Neural cell (in vitro differentiated cells): ENCODE results near the gene NKX2-3. TPM values are rescaled to one million over a fixed set of nuclear protein-coding genes. Genes with fewer than 3 reads are reported as not detected.

Experiments used
- H2AFZ ChIP-seq: fragments of 200-600, 300-800 bp; sonication (generic), shearing (Covaris generic); 2 replicates; pipeline ENCODE4 v1.6.0; 2014; ENCODE audit warnings: low read depth, mild to moderate bottlenecking, antibody characterized with exemption, low read length, moderate library complexity
- H3F3A ChIP-seq: fragments of 200-600 bp; shearing (Covaris generic); 2 replicates; pipeline ENCODE4 v1.6.1; 2016; ENCODE audit warnings: mild to moderate bottlenecking, moderate library complexity, mixed read lengths, antibody characterized with exemption, low read length; ENCODE audit not compliant: insufficient read depth, poor library complexity, severe bottlenecking
- H3K27ac ChIP-seq: fragments of 200-600, 300-800 bp; sonication (generic), shearing (Covaris generic); 2 replicates; pipeline ENCODE4 v1.5.1; 2014; ENCODE audit warnings: mild to moderate bottlenecking, low read length, moderate library complexity
- H3K27me3 ChIP-seq: fragments of 300-800, 200-600 bp; sonication (generic), shearing (Covaris generic); 2 replicates; pipeline ENCODE4 v1.6.0; 2014; ENCODE audit warnings: mild to moderate bottlenecking, low read depth, low read length, moderate library complexity; ENCODE audit not compliant: insufficient read depth
- H3K36me3 ChIP-seq: fragments of 300-800, 200-600 bp; sonication (generic), shearing (Covaris generic); 2 replicates; pipeline ENCODE4 v1.5.1; 2014; ENCODE audit warnings: mild to moderate bottlenecking, antibody characterized with exemption, low read length, moderate library complexity; ENCODE audit not compliant: insufficient read depth
- H3K4me2 ChIP-seq: fragments of 300-800, 200-600 bp; sonication (generic), shearing (Covaris generic); 2 replicates; pipeline ENCODE4 v1.6.0; 2014; ENCODE audit warnings: mild to moderate bottlenecking, low read length
- H3K4me3 ChIP-seq: fragments of 300-800, 200-600 bp; sonication (generic), shearing (Covaris generic); 2 replicates; pipeline ENCODE4 v1.5.1; 2014; ENCODE audit warnings: mild to moderate bottlenecking, low read length, moderate library complexity
- H3K79me2 ChIP-seq: fragments of 200-600 bp; shearing (Covaris generic); replicated peaks from 2 replicates; pipeline ENCODE4 v1.6.0; 2014; ENCODE audit warnings: mild to moderate bottlenecking, low read length, moderate library complexity; ENCODE audit not compliant: insufficient read depth
- H3K9ac ChIP-seq: fragments of 300-800, 200-600 bp; sonication (generic), shearing (Covaris generic); 2 replicates; pipeline ENCODE4 v1.6.1; 2016; ENCODE audit warnings: mild to moderate bottlenecking, low read length, mixed read lengths
- H3K9me2 ChIP-seq: fragments of 200-600 bp; shearing (Covaris generic); 2 replicates; pipeline ENCODE4 v1.6.1; 2016; ENCODE audit warnings: mild to moderate bottlenecking, low read length, mixed read lengths; ENCODE audit not compliant: insufficient read depth
- H3K9me3 ChIP-seq: fragments of 200-600, 300-800 bp; sonication (generic), shearing (Covaris generic); 2 replicates; pipeline ENCODE4 v1.6.1; 2016; ENCODE audit warnings: mild to moderate bottlenecking, mixed run types, low read length, moderate library complexity, mixed read lengths
- H4K20me1 ChIP-seq: fragments of 200-600 bp; shearing (Covaris generic); 2 replicates; pipeline ENCODE4 v1.6.1; 2016; ENCODE audit warnings: mild to moderate bottlenecking, mixed run types; ENCODE audit not compliant: insufficient read depth
- EP300 ChIP-seq: fragments of 450-650 bp; conservative IDR thresholded peaks from 2 replicates; pipeline ENCODE4 v1.6.1; 2014; ENCODE audit warnings: antibody characterized with exemption, mild to moderate bottlenecking, moderate library complexity; ENCODE audit not compliant: poor library complexity, severe bottlenecking
- EZH2 ChIP-seq: fragments of 200-600, 300-800 bp; shearing (Covaris generic), sonication (generic); IDR thresholded peaks from 2 replicates; pipeline ENCODE4 v1.6.1; 2014; ENCODE audit warnings: antibody characterized with exemption, low read length, borderline replicate concordance, mild to moderate bottlenecking; ENCODE audit not compliant: insufficient read depth, poor library complexity, severe bottlenecking
- MXI1 ChIP-seq: fragments of 450-650 bp; conservative IDR thresholded peaks from 2 replicates; pipeline ENCODE4 v1.6.1; 2014; ENCODE audit warnings: antibody characterized with exemption, mild to moderate bottlenecking; ENCODE audit not compliant: poor library complexity, severe bottlenecking
- POLR2AphosphoS5 ChIP-seq: IDR thresholded peaks from 2 replicates; pipeline ENCODE4 v1.6.1; 2012
- RAD21 ChIP-seq: fragments of 450-650 bp; conservative IDR thresholded peaks from 2 replicates; pipeline ENCODE4 v1.6.1; 2014; ENCODE audit warnings: antibody characterized with exemption, mild to moderate bottlenecking, moderate library complexity
- SMC3 ChIP-seq: fragments of 450-650 bp; conservative IDR thresholded peaks from 2 replicates; pipeline ENCODE4 v1.6.1; 2014; ENCODE audit warnings: antibody characterized with exemption, mild to moderate bottlenecking, moderate library complexity; ENCODE audit not compliant: poor library complexity
- TAF1 ChIP-seq: IDR thresholded peaks from 2 replicates; pipeline ENCODE4 v1.6.1; 2012; ENCODE audit warnings: low read depth
- polyA plus RNA-seq: library from polyadenylated mRNA; depleted of rRNA; stranded (reverse); fragments of >200 nt; gene quantifications from 2 replicates; pipeline ENCODE4 v1.2.3, GENCODE V29; 2014
- TF ChIP-seq, protein P1 (sequence below): fragments of 450-650 bp; IDR thresholded peaks from 2 replicates; pipeline ENCODE4 v1.5.1; 2014; ENCODE audit warnings: antibody characterized with exemption, mild to moderate bottlenecking, moderate library complexity; ENCODE audit not compliant: poor library complexity, severe bottlenecking
- TF ChIP-seq, protein P2 (sequence below): IDR thresholded peaks from 2 replicates; pipeline ENCODE4 v1.6.1; 2012; ENCODE audit warnings: borderline replicate concordance

Gene NKX2-3
- polyA plus RNA-seq, 1 donor from 2014 or later = not detected

DNA sequence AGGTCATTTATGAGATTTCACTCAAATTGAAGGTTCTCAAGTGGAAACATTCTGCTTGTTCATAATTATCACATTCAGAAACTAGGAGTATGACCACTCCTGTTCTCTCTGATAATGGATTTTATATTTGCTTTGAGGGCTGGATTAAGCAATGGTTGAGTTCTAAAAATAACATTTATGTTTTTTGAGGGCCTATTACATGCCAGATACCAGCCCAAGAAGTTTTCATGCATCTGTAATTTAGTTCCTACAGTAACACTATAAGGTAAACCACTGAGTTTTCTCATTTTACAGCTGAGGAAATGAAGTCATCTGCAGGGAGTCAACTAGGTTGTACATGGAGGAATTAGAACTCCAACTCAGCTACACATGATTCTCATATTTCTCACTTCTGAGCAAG, 25.5 kb upstream of the NKX2-3 start:
- Histone ChIP-seq H3K36me3 (no peaks in the 10 kb centered on the region), H3K4me2 (no peak overlapping the region), H3K9ac (no peak overlapping the region), H2AFZ (no peak overlapping the region), H3F3A (no peaks in the 10 kb centered on the region), H3K79me2 (no peaks in the 10 kb centered on the region), H3K9me3 (no peaks in the 10 kb centered on the region), H3K27me3 (peaks cover 31% of the 10 kb centered on the region), H3K9me2 (no peaks in the 10 kb centered on the region), H4K20me1 (no peaks in the 10 kb centered on the region), H3K4me3 (no peak overlapping the region), H3K27ac (no peak overlapping the region)
- TF ChIP-seq RAD21 (no peak), TAF1 (no peak), EZH2 (no peak), EP300 (no peak), POLR2AphosphoS5 (no peak), MXI1 (no peak), SMC3 (no peak)
- TF ChIP-seq, protein P1, sequence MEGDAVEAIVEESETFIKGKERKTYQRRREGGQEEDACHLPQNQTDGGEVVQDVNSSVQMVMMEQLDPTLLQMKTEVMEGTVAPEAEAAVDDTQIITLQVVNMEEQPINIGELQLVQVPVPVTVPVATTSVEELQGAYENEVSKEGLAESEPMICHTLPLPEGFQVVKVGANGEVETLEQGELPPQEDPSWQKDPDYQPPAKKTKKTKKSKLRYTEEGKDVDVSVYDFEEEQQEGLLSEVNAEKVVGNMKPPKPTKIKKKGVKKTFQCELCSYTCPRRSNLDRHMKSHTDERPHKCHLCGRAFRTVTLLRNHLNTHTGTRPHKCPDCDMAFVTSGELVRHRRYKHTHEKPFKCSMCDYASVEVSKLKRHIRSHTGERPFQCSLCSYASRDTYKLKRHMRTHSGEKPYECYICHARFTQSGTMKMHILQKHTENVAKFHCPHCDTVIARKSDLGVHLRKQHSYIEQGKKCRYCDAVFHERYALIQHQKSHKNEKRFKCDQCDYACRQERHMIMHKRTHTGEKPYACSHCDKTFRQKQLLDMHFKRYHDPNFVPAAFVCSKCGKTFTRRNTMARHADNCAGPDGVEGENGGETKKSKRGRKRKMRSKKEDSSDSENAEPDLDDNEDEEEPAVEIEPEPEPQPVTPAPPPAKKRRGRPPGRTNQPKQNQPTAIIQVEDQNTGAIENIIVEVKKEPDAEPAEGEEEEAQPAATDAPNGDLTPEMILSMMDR = no peak
- TF ChIP-seq, protein P2, sequence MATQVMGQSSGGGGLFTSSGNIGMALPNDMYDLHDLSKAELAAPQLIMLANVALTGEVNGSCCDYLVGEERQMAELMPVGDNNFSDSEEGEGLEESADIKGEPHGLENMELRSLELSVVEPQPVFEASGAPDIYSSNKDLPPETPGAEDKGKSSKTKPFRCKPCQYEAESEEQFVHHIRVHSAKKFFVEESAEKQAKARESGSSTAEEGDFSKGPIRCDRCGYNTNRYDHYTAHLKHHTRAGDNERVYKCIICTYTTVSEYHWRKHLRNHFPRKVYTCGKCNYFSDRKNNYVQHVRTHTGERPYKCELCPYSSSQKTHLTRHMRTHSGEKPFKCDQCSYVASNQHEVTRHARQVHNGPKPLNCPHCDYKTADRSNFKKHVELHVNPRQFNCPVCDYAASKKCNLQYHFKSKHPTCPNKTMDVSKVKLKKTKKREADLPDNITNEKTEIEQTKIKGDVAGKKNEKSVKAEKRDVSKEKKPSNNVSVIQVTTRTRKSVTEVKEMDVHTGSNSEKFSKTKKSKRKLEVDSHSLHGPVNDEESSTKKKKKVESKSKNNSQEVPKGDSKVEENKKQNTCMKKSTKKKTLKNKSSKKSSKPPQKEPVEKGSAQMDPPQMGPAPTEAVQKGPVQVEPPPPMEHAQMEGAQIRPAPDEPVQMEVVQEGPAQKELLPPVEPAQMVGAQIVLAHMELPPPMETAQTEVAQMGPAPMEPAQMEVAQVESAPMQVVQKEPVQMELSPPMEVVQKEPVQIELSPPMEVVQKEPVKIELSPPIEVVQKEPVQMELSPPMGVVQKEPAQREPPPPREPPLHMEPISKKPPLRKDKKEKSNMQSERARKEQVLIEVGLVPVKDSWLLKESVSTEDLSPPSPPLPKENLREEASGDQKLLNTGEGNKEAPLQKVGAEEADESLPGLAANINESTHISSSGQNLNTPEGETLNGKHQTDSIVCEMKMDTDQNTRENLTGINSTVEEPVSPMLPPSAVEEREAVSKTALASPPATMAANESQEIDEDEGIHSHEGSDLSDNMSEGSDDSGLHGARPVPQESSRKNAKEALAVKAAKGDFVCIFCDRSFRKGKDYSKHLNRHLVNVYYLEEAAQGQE = no peak

DNA sequence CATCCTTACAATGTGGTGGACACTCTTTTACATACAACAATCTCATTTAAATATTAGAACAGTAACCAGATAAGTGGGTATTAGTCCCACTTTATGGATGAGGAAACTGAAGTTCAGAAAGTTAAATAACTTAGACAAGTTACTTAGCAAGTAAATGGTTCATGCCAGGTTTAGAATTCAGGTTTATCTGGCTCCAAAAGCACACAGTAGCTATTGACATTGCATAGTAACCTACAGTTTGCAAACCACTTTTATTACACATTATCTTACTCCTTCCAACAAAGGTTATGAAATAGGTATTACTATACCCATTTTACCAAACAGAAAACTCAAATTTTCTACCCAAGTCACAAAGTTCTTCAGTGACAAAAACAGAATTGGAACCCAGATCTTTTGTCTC, 19.7 kb upstream of the NKX2-3 start:
- H4K20me1 ChIP-seq = no peaks in the 10 kb centered on the region
- H3K27ac ChIP-seq = no peak overlapping the region
- peaks cover 50% of the 10 kb centered on the region for H3K27me3 ChIP-seq
- no peak for TF ChIP-seq SMC3
- no peak for TF ChIP-seq POLR2AphosphoS5
- TF ChIP-seq, protein P1 = no peak
- no peak for TF ChIP-seq EZH2
- TF ChIP-seq EP300 = no peak
- no peak for TF ChIP-seq MXI1
- no peak for TF ChIP-seq RAD21
- TF ChIP-seq TAF1 = no peak
- no peaks in the 10 kb centered on the region for H3K79me2 ChIP-seq
- H2AFZ ChIP-seq = no peak overlapping the region
- H3K9me3 ChIP-seq = no peaks in the 10 kb centered on the region
- no peak overlapping the region for H3K4me2 ChIP-seq
- H3K36me3 ChIP-seq = no peaks in the 10 kb centered on the region
- no peak overlapping the region for H3K9ac ChIP-seq
- H3K4me3 ChIP-seq = no peak overlapping the region
- H3K9me2 ChIP-seq = no peaks in the 10 kb centered on the region
- H3F3A ChIP-seq = no peaks in the 10 kb centered on the region
